SIG-M5 treated with dmso at 0.1 percent for 504 hours (cell line): ENCODE measurements around the gene NET1.

Experiments
- DNase-seq: peaks from one replicate; lab custom pipeline; 2025; ENCODE audit not compliant: unreplicated experiment; lab: John Stamatoyannopoulos, UW

Gene NET1

DNA sequence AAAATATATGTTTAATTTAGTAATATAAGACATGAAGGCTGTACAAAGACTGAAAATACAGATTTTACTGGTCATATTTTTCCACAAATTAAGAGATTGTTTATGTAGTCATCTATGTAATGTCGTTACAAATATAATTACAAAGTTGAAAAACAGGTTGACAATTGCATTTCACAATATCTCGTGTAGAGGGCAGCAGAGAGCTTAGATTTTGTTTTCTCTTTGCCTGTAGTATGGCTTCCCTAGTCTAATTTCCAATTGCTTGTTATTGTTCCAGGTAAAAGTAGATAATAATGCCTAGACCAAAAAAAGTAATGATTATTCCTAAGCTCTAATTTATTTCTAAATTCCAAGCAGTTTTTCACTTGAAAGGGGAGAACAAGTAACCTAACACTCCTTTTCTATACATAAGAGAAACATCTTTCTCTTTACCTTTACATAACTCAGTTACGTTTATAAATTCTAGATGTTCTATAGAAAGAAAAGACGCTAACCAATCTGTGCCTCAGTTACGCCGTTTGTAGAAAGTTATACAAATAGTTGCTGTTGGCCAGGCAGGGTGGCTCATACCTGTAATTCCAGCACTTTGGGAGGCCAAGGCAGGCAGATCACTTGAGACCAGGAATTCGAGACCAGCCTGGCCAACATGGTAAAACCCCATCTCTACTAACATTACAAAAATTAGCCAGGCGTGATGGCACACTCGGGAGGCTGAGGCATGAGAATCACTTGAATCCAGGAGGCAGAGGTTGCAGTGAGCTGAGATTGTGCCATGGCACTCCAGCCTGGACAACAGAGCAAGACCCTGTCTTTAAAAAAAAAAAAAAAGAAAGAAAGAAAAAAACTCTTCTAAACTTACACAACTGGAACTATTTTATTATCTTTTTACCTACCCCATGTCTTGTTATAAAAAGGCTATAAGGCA lies 30.0 kb downstream of the NET1 start:
- peak; percentile 48 for DNase-seq

DNA sequence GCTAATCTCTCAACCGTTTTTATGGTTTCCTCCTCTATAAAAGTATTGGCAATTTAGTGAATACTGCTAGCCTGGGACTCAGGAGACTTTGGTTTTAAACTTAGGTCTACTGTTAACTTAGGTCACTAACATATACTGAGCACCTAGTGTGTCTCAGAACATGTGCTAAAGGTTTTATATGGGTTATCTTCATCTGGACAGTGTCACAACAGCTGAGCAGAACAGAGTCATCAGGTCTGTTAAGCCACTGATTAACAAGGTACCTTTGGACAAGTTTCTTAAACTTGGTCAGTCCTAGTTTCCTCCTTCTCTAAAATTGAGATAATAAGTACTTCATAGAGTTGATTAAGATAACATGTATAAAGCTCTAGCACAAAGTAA lies 30.6 kb downstream of the NET1 start:
- no peak for DNase-seq

DNA sequence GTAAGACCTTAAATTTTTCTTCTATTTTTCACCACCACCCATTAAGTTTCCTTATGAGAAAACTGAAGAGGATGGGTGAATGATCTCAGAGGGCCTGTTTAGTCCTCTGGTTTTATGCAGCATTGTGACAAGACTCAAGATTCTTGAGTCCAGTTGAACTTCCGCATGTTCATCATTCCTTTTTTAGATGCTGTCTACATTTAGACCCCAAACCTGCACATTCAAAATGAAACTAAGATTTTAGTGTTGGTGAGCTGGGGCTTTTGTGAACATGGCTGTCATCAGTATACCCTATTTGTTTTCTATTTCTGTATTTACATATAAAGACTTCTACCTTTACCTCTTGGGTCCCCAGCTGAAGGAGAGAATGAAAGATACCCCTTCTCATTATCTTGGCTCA lies 31.1 kb downstream of the NET1 start:
- DNase-seq = no peak

DNA sequence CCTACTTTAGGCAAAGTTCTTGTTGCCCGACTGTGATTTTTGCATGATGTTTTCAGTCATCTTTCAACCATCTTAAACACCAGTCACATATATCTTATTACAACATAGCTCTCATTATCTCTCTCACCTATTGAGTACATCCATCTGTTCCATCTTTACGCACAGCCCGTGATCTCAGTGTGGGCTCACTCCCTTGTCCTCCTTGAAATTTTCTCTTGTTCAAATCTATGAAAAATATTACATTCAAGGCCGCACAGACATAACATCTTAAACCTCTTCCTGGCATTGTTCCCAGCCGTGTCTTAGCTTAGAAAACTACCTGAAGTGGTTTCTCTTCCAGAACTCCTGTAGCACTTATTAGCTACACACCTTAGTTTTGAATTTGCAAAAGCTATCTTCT lies 32.6 kb downstream of the NET1 start:
- DNase-seq = no peak

DNA sequence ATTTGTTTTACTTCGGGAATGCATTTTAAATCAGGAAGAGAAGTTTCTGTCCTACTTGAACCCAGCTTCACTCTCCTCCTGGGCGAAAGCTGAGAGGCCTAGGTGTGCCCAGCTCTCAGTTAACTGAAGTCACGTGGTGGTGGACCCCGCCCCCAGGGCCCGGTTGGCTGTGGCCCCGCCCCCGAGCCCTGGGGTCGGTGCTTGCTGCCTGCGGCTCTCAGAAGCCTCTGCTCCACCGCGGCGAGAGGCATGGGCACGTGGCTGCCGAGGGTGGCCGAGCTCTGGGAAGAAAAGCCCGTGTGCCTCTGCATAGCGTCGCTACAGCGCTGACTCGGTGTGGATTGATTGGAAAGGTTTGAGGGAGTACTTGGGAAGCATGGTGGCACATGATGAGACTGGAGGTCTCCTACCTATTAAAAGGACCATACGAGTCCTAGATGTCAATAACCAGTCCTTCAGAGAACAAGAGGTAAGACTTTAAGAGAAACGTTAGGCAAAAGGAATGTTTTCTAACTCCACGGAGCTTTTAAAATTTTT lies 34.1 kb downstream of the NET1 start:
- peak; percentile 49 for DNase-seq

DNA sequence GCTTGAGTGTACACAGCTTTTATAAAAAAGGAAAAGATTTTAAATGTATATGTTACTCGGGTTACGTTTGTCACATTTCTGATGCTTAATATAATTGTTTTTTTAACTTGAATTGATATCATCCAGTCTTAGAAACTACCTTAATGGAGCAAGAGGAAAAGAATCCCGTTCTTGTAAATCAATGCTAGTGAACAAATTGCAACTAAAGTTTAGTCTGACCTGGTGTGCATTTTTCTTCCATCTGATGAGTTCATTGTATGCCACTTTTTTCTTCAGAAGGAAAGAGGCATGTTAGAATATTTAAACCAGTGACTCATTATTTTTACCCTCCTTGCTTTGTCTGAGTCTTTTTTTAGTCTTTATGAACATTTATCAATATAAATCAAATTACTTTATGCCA lies 34.7 kb downstream of the NET1 start:
- DNase-seq = no peak

DNA sequence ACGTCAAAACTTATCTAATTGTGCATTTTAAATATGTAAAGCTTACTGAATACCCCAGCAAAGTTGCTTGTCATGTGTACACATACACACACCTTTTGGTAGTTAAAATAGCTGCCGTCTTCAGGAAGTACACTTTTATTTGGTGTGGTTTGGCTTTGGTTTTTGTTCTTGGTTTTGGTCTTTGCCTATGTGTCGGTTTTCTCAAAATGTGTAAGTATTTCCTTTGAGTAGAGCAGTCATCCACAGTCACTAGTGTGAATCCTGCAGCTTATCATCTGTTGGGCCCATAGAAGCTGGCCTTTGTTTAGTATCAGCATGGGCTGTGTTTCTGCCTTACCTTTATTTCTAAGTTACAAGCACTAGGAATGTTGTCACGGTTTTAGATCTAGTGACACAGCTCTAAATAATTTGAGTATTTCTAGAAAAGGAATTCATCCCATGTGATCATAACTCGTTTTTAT lies 35.3 kb downstream of the NET1 start:
- DNase-seq = no peak

DNA sequence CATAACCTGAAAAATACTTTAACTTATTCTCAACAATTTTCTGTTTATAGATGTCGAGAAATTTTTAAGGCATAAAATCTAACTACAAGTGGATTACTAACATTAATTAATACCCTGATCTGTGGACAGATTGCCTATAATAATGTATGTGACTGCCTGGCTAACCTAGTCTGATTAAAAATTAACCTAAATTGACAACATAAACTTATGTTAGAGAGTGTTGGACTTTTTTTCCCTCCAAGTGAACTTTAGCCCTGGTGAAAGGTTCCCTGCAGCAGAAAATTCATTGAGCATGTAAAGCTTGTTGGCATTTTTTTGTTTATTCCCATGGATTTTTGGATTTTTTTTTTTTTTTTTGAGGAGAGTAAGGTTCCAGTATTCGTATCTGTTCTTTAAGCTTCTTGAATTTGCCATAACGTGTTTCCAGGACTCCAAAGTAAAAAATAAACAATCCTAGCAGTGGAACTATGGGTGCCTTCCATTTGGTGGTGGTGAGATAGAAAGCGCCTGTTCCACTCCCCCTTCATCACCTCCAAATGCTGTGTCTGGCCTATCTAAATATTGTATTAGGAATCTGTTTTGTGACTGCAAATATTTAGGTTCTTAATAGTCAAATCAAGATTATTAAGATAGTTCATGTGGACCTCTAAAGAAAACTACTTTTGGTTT lies 36.1 kb downstream of the NET1 start:
- no peak for DNase-seq

DNA sequence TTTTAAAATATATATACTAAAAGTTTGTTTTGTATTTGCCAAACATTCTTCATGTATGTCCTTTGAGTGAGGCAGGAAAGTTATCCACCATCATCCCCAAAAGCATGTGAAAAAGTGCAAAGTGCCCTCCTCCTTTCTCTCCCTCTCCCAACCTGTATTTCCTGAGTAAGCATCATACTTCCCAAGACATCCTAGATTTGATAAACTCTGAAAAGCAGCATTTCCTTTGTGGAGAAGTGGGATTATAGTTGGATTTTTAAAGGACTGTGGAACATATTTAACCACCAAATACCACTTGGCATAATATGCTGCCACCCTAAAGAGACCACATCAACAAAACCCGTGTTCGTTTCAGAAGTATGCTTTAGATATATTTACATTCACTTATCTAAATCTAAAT lies 36.9 kb downstream of the NET1 start:
- DNase-seq = no peak

DNA sequence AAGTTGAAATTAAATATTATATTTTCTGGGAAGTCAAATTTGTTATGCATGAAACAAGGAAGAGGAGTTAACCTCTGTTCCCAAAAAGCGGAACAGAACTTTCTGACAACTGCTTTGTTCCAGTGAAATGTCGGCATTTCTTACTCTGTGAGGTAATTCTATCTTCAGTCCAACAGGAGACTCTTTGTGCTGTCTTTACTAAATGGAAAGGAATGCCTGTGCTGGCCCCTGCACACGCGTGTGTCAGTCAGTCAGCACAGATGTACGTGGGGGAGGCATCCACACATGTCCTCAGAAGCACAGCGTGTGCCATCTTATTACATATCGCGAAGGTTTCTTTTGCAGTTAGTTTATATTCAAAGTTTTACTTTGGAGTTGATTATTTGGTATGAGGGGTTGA lies 37.5 kb downstream of the NET1 start:
- peak; percentile 28 for DNase-seq

DNA sequence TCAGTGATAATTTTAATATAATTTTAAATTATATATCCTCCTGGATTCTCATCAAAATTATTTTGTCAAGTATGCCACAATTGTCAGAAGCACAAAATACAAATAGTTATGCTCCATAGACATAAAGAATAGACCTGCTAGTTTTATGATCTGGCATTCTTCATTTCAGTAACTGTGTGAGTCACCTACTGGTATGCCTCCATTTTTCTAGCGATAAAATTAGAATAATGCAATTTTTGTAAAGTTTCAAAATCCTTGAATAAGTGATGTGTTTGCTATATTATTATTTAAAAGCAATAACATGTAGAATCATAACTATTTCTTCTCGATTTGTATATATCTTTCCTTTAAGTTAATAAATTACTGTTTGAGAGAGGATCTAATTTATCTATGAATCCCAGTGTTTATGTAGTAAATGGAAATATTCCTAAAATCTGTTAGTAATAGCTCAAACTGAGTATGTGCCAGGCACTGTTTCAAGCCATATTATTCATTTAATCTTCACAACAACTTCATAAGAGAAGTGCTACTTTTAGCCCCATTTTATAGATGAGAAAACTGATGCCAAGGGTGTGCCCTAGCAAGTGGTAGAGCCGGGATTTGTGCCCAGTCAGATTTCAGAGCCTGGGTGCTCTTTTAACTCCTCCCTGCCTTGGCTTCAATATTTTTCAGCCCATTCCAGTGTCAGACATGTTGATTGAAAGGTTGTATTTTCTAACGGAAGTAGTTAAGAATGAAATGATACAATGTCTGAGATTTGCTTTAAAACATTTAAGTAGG lies 38.4 kb downstream of the NET1 start:
- no peak for DNase-seq

DNA sequence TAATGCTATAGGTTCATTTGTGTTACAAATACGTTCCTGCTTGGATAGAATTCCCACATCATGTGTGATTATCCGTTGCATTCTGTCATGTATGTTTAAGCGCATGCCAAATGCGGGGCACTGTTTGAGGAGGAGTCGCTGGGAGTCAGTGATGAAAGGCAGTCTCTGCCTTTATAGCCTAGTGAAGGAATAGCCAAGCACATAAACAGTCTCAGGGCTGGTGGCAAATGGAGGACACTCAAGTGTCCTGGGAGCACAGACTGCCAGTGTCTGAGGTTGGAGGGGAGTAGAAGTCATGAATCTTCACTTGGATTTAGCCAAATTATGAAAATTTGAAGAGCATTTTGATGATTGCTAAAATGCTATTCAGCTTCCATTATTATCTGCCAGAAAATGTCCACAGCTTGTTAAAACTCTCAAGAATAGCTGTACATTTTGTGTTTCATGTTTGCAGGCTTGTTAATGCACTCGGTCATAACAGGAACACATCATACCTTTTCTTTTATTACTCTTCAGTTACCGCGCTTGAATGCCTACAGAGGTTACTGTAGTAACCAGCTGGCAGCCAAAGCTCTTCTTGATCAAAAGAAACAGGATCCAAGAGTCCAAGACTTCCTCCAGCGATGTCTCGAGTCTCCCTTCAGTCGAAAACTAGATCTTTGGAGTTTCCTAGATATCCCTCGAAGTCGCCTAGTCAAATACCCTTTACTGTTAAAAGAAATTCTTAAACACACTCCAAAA lies 41.6 kb downstream of the NET1 start:
- DNase-seq = no peak

DNA sequence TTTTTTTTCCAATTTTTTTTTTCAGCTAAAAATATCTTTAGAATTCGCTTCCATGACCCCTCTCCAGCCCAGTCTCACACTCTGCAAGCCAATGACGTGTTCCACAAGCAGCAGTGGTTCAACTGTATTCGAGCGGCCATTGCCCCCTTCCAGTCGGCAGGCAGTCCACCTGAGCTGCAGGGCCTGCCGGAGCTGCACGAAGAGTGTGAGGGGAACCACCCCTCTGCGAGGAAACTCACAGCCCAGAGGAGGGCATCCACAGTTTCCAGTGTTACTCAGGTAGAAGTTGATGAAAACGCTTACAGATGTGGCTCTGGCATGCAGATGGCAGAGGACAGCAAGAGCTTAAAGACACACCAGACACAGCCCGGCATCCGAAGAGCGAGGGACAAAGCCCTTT lies 44.2 kb downstream of the NET1 start:
- no peak for DNase-seq

DNA sequence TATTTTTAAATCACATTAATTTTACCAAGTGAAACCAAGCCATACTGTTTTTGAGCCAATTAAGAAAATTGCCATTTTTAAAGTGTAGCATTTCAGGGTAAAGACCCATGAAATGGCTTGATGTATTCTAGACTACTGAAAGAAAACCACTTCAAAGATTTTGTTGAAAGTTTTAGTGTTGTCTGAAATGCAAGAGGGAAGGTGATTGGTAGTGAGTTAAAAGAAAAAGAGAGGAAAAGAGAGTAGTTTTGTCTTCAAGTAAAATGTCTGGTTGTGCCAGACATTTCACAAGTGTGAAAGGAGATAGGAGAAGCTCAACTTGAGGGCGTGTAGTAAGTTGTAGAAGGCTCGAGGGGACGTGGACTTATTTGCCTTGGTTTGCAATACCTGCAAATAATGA lies 45.4 kb downstream of the NET1 start:
- DNase-seq = no peak

DNA sequence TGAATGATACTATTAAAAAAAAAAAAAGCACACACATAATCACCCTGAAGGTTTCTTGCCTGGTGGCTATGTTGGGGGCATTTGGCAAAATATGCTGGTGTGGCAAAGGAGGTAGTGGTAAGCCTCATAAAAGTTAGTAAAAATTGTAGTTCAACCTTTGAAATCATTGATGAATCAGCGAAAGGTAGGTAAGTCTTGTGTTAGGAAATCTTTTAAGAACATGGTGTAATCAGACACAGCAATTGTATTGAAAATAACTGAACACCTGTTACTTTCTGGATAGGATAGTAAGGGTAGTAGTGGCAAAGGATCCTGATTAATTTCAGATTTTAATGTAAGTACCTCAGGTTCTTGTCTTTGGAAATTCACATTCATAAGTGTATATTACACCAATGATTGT lies 46.1 kb downstream of the NET1 start:
- DNase-seq = no peak

DNA sequence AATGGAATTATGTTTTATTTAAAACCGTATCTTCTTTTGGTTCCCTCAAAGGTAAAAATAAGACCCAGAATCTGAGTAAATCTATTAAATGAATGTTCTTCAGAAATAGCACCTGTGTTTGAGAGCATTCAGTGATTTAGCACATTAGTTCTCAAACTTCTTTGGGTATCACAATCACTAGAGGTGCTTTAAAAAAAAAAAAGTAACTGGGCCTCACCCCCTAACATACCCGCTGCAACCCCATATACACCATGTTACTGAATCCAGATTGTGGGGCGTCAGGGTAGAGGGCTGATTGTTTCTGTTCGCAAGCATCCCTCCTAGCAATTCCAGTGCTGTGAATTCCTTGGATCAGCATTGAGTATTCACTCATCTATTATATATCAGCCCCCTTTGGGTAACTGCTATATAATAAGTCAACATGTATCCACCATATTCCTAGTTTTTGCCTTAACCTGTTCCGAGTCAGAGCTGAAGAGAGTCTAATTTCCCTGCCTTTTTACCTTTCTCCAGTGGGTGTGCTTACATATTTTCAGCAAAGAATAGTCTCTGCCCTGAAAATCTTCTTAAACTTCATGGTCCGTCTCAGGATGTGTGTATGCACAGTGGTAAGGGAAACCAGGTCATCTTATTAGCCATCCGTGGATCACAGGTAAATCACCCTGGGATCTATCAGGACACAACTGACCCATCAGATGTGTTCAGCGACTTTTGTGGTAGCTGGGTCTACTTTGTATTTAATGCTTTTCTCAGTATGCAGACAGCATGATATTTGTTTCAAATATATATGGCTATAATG lies 46.8 kb downstream of the NET1 start:
- DNase-seq = no peak

DNA sequence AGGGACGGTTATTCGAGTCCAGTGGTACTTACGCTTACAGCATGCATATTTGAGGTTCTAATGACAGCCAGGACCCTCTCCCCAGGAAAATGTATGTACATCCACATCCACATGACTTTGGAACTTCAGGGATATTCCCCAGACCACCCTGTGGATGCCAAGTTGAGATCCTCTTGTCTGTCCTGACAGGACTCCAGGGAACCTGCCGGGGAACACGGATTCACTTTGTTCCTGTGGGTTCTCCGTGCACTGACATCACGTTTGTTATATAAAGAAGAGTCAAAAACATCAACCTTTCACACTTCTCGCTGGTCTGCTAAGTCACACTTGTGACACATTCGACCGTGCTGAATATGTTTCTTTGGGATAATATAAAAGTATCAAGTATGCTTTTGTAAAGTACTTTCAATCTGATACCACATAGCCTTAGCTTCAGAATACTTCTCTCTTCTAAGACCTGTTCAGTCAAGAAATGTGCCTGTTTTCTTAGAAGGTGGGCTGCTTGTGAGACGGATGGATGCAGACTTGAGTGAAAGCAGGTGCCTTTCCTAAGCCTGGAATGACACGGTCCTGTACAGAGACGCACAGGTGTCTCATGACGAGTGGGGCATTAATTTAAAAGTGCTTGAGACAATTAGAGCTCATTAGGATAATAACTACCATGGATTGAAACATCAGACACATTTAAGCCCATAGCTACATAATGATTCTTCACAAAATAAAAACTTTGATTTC lies 48.3 kb downstream of the NET1 start:
- DNase-seq = no peak

DNA sequence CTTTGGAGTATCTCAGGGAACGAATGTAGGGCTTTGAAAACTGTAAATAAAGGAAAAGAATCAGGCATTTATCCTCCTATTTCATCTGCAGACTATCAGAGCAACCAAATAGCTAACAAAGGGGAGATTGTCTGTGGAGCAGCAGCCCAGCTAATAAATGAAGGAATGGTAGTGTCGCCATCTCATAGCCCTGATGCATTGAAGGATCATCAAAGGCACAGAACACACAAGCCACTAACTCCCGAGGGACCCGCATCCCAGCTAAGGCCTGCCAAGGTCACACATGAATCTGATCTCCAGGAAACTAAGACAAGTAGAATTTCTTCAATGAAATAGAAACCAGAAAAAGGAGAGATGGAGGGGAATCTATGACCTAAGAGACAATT lies 48.8 kb downstream of the NET1 start:
- no peak for DNase-seq
